HEK293 (cell line): ENCODE measurements around the gene DNAH8.

Source experiments
- CTCF ChIA-PET: fragments of 350-600 bp; formaldehyde crosslinking; extraction: SDS; loops from one replicate; lab custom pipeline; 2021; ENCODE audit warnings: antibody characterized with exemption; lab: Yijun Ruan, JAX
- POLR2A ChIA-PET: fragments of 300-600 bp; formaldehyde crosslinking; extraction: SDS; loops from one replicate; lab custom pipeline; 2020; ENCODE audit warnings: antibody characterized with exemption, inconsistent platforms; lab: Yijun Ruan, JAX
- H3K27ac ChIP-seq: fragments of 200-500 bp; sonication (Bioruptor generic); 2 replicates; pipeline ENCODE4 v1.5.1; 2014; ENCODE audit warnings: low read depth, low read length, control low read depth, inconsistent platforms; ENCODE audit errors: extremely low read depth
- H3K36me3 ChIP-seq, 2 experiments: fragments of 200-500 bp in 1 of 2; sonication (Bioruptor generic) in 1 of 2; 1 replicate in 1 of 2; 2 replicates in 1 of 2; pipeline ENCODE4 v1.5.1; 2014 to 2017; ENCODE audit warnings: inconsistent platforms in 2 of 2, low read length in 2 of 2; ENCODE audit not compliant: control insufficient read depth in 2 of 2, insufficient read depth in 1 of 2
- H3K4me1 ChIP-seq: fragments of 200-500 bp; sonication (Bioruptor generic); 2 replicates; pipeline ENCODE4 v1.5.1; 2014; ENCODE audit warnings: mild to moderate bottlenecking, low read length, inconsistent platforms; ENCODE audit not compliant: control insufficient read depth, insufficient read depth
- H3K4me3 ChIP-seq: 2 replicates; pipeline ENCODE4 v1.5.1; 2011; ENCODE audit warnings: low read depth, mild to moderate bottlenecking, control low read depth, low read length, moderate library complexity
- H3K9me3 ChIP-seq: fragments of 200-500 bp; sonication (Bioruptor generic); 2 replicates; pipeline ENCODE4 v1.5.1; 2014; ENCODE audit warnings: low read depth, low read length, inconsistent platforms; ENCODE audit not compliant: control insufficient read depth, insufficient read depth
- PATZ1 ChIP-seq: fragments of 450-650 bp; formaldehyde crosslinking; IDR thresholded peaks from 2 replicates; pipeline ENCODE4 v1.5.1; 2016; ENCODE audit warnings: missing biosample characterization, missing genetic modification characterization
- SP7 ChIP-seq: fragments of 450-650 bp; formaldehyde crosslinking; IDR thresholded peaks from 2 replicates; pipeline ENCODE4 v1.5.1; 2016; ENCODE audit warnings: missing biosample characterization, missing genetic modification characterization
- TSHZ1 ChIP-seq: fragments of 450-650 bp; formaldehyde crosslinking; IDR thresholded peaks from 2 replicates; pipeline ENCODE4 v1.5.1; 2016; ENCODE audit warnings: missing biosample characterization, missing genetic modification characterization, borderline replicate concordance
- ZNF148 ChIP-seq: fragments of 450-650 bp; formaldehyde crosslinking; IDR thresholded peaks from 2 replicates; pipeline ENCODE4 v1.5.0; 2017; ENCODE audit warnings: missing biosample characterization, missing genetic modification characterization, borderline replicate concordance
- ZNF184 ChIP-seq: fragments of 450-650 bp; IDR thresholded peaks from 2 replicates; pipeline ENCODE4 v1.5.1; 2018; ENCODE audit warnings: missing biosample characterization, mild to moderate bottlenecking, missing genetic modification characterization
- ZNF394 ChIP-seq: fragments of 450-650 bp; formaldehyde crosslinking; IDR thresholded peaks from 2 replicates; pipeline ENCODE4 v1.5.1; 2016; ENCODE audit warnings: missing biosample characterization, missing genetic modification characterization, mild to moderate bottlenecking, moderate library complexity, borderline replicate concordance
- ZNF433 ChIP-seq: fragments of 450-650 bp; formaldehyde crosslinking; IDR thresholded peaks from 2 replicates; pipeline ENCODE4 v1.5.1; 2016; ENCODE audit warnings: missing biosample characterization, missing genetic modification characterization, low read depth
- ZNF449 ChIP-seq: fragments of 450-650 bp; formaldehyde crosslinking; IDR thresholded peaks from 2 replicates; pipeline ENCODE4 v1.5.1; 2017; ENCODE audit warnings: missing biosample characterization, mild to moderate bottlenecking, missing genetic modification characterization, moderate library complexity
- ZNF514 ChIP-seq: fragments of 450-650 bp; formaldehyde crosslinking; IDR thresholded peaks from 2 replicates; pipeline ENCODE4 v1.5.1; 2016; ENCODE audit warnings: missing biosample characterization, missing genetic modification characterization
- ZNF560 ChIP-seq: fragments of 450-650 bp; formaldehyde crosslinking; IDR thresholded peaks from 2 replicates; pipeline ENCODE4 v1.5.1; 2017; ENCODE audit warnings: missing biosample characterization, missing genetic modification characterization, borderline replicate concordance
- ZNF596 ChIP-seq: fragments of 450-650 bp; IDR thresholded peaks from 2 replicates; pipeline ENCODE4 v1.5.0; 2018; ENCODE audit warnings: missing biosample characterization, mild to moderate bottlenecking, missing genetic modification characterization, moderate library complexity
- ZNF600 ChIP-seq: fragments of 450-650 bp; formaldehyde crosslinking; IDR thresholded peaks from 2 replicates; pipeline ENCODE4 v1.5.1; 2016; ENCODE audit warnings: missing biosample characterization, missing genetic modification characterization
- ZNF610 ChIP-seq: fragments of 450-650 bp; formaldehyde crosslinking; IDR thresholded peaks from 2 replicates; pipeline ENCODE4 v1.5.1; 2016; ENCODE audit warnings: missing biosample characterization, missing genetic modification characterization, borderline replicate concordance
- ZNF677 ChIP-seq: fragments of 450-650 bp; IDR thresholded peaks from 2 replicates; pipeline ENCODE4 v1.5.0; 2018; ENCODE audit warnings: missing biosample characterization, mild to moderate bottlenecking, missing genetic modification characterization, moderate library complexity
- ZNF785 ChIP-seq: fragments of 450-650 bp; formaldehyde crosslinking; IDR thresholded peaks from 2 replicates; pipeline ENCODE4 v1.5.1; 2016; ENCODE audit warnings: missing biosample characterization, missing genetic modification characterization

DNAH8 gene

GRCh38 chr6:38776515-38776914 is 61.4 kb downstream of the DNAH8 start:
- Histone ChIP-seq H3K27ac (no peak overlapping the region), H3K4me1 (no peaks in the 10 kb centered on the region), H3K36me3 (no peaks in the 10 kb centered on the region), H3K4me3 (no peak overlapping the region), H3K9me3 (no peaks in the 10 kb centered on the region)
- CTCF ChIA-PET: interaction anchor here (0.7 kb wide), 1 partner anchor 1294 kb away, joined by 3 read pairs; no protein-coding TSS in a partner anchor
- POLR2A ChIA-PET: interaction anchor here (1.1 kb wide), 1 partner anchor 73 kb away, joined by 4 read pairs; the partner anchor contains the start of gene GLO1
- TF ChIP-seq ZNF394 (tag by site-specific recombination) (no peak), SP7 (tag by site-specific recombination) (no peak), ZNF600 (tag by site-specific recombination) (no peak), ZNF596 (no peak), TSHZ1 (tag by site-specific recombination) (no peak), ZNF677 (no peak), PATZ1 (tag by site-specific recombination) (no peak), ZNF514 (no peak), ZNF449 (tag by site-specific recombination) (no peak), ZNF560 (tag by site-specific recombination) (no peak), ZNF785 (tag by site-specific recombination) (no peak), ZNF184 (tag by site-specific recombination) (no peak), ZNF148 (no peak), ZNF610 (tag by site-specific recombination) (no peak), ZNF433 (no peak)
